ENCODE data around the gene MINDY1. TPM values are rescaled to one million over a fixed set of nuclear protein-coding genes. Genes with fewer than 3 reads are reported as not detected.

The MINDY1 gene
- total RNA-seq, 1 donor from 2014 or later, result 32.5 TPM

- Mint-ChIP-seq H3K36me3 (ENCODE audit: insufficient read depth) (peaks cover 19% of the 10 kb centered on the region), H3K27ac (no peak overlapping the region), H3K4me1 (ENCODE audit: low read depth) (peaks cover 2% of the 10 kb centered on the region), H3K4me3 (ENCODE audit: low read depth) (no peak overlapping the region), H3K9me3 (ENCODE audit: low read depth) (no peaks in the 10 kb centered on the region), H3K27me3 (no peaks in the 10 kb centered on the region)
- no peak for TF ChIP-seq CTCF (IDR thresholded peaks at IDR 0.05; ENCODE audit: unreplicated experiment)
- DNase-seq (ENCODE audit: low spot score, unreplicated experiment), result no peak
Measured at GRCh38 chr1:151035167-151035566, 28.5 kb upstream of the MINDY1 start.

- H3K4me1 Mint-ChIP-seq (ENCODE audit: low read depth), result peaks cover 2% of the 10 kb centered on the region
- H3K27me3 Mint-ChIP-seq, result no peaks in the 10 kb centered on the region
- no peak for TF ChIP-seq CTCF (IDR thresholded peaks at IDR 0.05; ENCODE audit: unreplicated experiment)
- H3K9me3 Mint-ChIP-seq (ENCODE audit: low read depth), result no peaks in the 10 kb centered on the region
- DNase-seq (ENCODE audit: low spot score, unreplicated experiment), result no peak
- H3K36me3 Mint-ChIP-seq (ENCODE audit: insufficient read depth), result peaks cover 27% of the 10 kb centered on the region
- H3K27ac Mint-ChIP-seq, result no peak overlapping the region
- no peak overlapping the region for H3K4me3 Mint-ChIP-seq (ENCODE audit: low read depth)
Measured at GRCh38 chr1:151032164-151032563, 25.5 kb upstream of the MINDY1 start.

GRCh38 chr1:151026460-151026859, 19.8 kb upstream of the MINDY1 start:
- DNase-seq (ENCODE audit: low spot score, unreplicated experiment), result no peak
- H3K4me3 Mint-ChIP-seq (ENCODE audit: low read depth), result no peak overlapping the region
- no peaks in the 10 kb centered on the region for H3K4me1 Mint-ChIP-seq (ENCODE audit: low read depth)
- H3K36me3 Mint-ChIP-seq (ENCODE audit: insufficient read depth), result peaks cover 12% of the 10 kb centered on the region
- no peaks in the 10 kb centered on the region for H3K9me3 Mint-ChIP-seq (ENCODE audit: low read depth)
- H3K27ac Mint-ChIP-seq, result no peak overlapping the region
- no peak for TF ChIP-seq CTCF (IDR thresholded peaks at IDR 0.05; ENCODE audit: unreplicated experiment)
- no peaks in the 10 kb centered on the region for H3K27me3 Mint-ChIP-seq

GRCh38 chr1:151024540-151025146, 17.9 kb upstream of the MINDY1 start:
- no peaks in the 10 kb centered on the region for H3K9me3 Mint-ChIP-seq (ENCODE audit: low read depth)
- DNase-seq (ENCODE audit: low spot score, unreplicated experiment), result peak; percentile 52
- H3K4me3 Mint-ChIP-seq (ENCODE audit: low read depth), result no peak overlapping the region
- peak overlapping the region; percentile 65 for H3K27ac Mint-ChIP-seq
- peak; percentile 61 for TF ChIP-seq CTCF (IDR thresholded peaks at IDR 0.05; ENCODE audit: unreplicated experiment)
- no peaks in the 10 kb centered on the region for H3K4me1 Mint-ChIP-seq (ENCODE audit: low read depth)
- H3K36me3 Mint-ChIP-seq (ENCODE audit: insufficient read depth), result peaks cover 8% of the 10 kb centered on the region
- H3K27me3 Mint-ChIP-seq, result no peaks in the 10 kb centered on the region

GRCh38 chr1:151013518-151013917, 6.8 kb upstream of the MINDY1 start:
- no peaks in the 10 kb centered on the region for H3K27me3 Mint-ChIP-seq
- H3K36me3 Mint-ChIP-seq (ENCODE audit: insufficient read depth), result peaks cover 4% of the 10 kb centered on the region
- H3K4me3 Mint-ChIP-seq (ENCODE audit: low read depth), result no peak overlapping the region
- peaks cover 21% of the 10 kb centered on the region for H3K4me1 Mint-ChIP-seq (ENCODE audit: low read depth)
- no peaks in the 10 kb centered on the region for H3K9me3 Mint-ChIP-seq (ENCODE audit: low read depth)
- peak overlapping the region; percentile 59 for H3K27ac Mint-ChIP-seq
- DNase-seq (ENCODE audit: low spot score, unreplicated experiment), result no peak
- TF ChIP-seq CTCF (IDR thresholded peaks at IDR 0.05; ENCODE audit: unreplicated experiment), result no peak

All from progenitor cell of endocrine pancreas (in vitro differentiated cells).